Measurements from ENCODE around the gene LYSMD4.

Gene LYSMD4

GRCh38 chr15:99727330-99727729, 5.9 kb downstream of the LYSMD4 start:
- DNase-seq = no peak
- ChIA-PET CTCF (interaction anchor here (0.6 kb wide), 1 partner anchor 464 kb away, joined by 3 read pairs; no protein-coding TSS in a partner anchor), POLR2A (no interaction called here)
- Histone ChIP-seq H3K4me1 (ENCODE audit: control extremely low read depth in 1 of 4, control insufficient read depth in 4 of 4, insufficient read depth in 4 of 4, low read length in 3 of 4) (peaks cover 3 to 12% (median 4%) of the 10 kb centered on the region in 4 experiments), H3K9me3 (ENCODE audit: control extremely low read depth in 1 of 5, control insufficient read depth in 4 of 5, insufficient read depth in 2 of 5, low read depth in 1 of 5, low read length in 4 of 5) (peaks cover 0 to 11% (median 0%) of the 10 kb centered on the region in 5 experiments), H3K27me3 (replicated peaks in 2 of 5; ENCODE audit: control insufficient read depth in 4 of 5, insufficient read depth in 5 of 5, low read length in 4 of 5) (peaks cover 0 to under 1% (median 0%) of the 10 kb centered on the region in 5 experiments), H3K36me3 (ENCODE audit: control insufficient read depth in 4 of 4, insufficient read depth in 4 of 4, low read length in 3 of 4) (peaks cover 0 to 17% (median 5%) of the 10 kb centered on the region in 4 experiments), H3K4me3 (ENCODE audit: control insufficient read depth in 1 of 7, extremely low read depth in 1 of 7, insufficient read depth in 4 of 7, low read depth in 2 of 7, low read length in 6 of 7) (no peak overlapping the region), H3K27ac (ENCODE audit: insufficient read depth in 1 of 2, low read depth in 1 of 2, low read length in 2 of 2, poor library complexity in 1 of 2, severe bottlenecking in 2 of 2) (no peak overlapping the region)
- WGBS (ENCODE audit: insufficient coverage) = 83% methylated on average over 1 of the region's 1 CpG

GRCh38 chr15:99726333-99726732, 6.9 kb downstream of the LYSMD4 start:
- CTCF ChIA-PET = interaction anchor here (1.4 to 2.0 kb wide), 2 partner anchors 10 to 22 kb away, joined by 3 to 7 read pairs; no protein-coding TSS in a partner anchor
- POLR2A ChIA-PET = no interaction called here
- H3K4me1 ChIP-seq (ENCODE audit: control extremely low read depth in 1 of 4, control insufficient read depth in 4 of 4, insufficient read depth in 4 of 4, low read length in 3 of 4) = peaks cover 0 to 5% (median 1%) of the 10 kb centered on the region in 4 experiments
- no peak overlapping the region for H3K27ac ChIP-seq (ENCODE audit: insufficient read depth in 1 of 2, low read depth in 1 of 2, low read length in 2 of 2, poor library complexity in 1 of 2, severe bottlenecking in 2 of 2)
- no peak for DNase-seq
- H3K27me3 ChIP-seq (replicated peaks in 2 of 5; ENCODE audit: control insufficient read depth in 4 of 5, insufficient read depth in 5 of 5, low read length in 4 of 5) = no peaks in the 10 kb centered on the region
- peaks cover 0 to 17% (median 5%) of the 10 kb centered on the region in 4 experiments for H3K36me3 ChIP-seq (ENCODE audit: control insufficient read depth in 4 of 4, insufficient read depth in 4 of 4, low read length in 3 of 4)
- no peak overlapping the region for H3K4me3 ChIP-seq (ENCODE audit: control insufficient read depth in 1 of 7, extremely low read depth in 1 of 7, insufficient read depth in 4 of 7, low read depth in 2 of 7, low read length in 6 of 7)
- WGBS (ENCODE audit: insufficient coverage) = 84% methylated on average over 7 of the region's 7 CpGs
- peaks cover 0 to 11% (median 0%) of the 10 kb centered on the region in 5 experiments for H3K9me3 ChIP-seq (ENCODE audit: control extremely low read depth in 1 of 5, control insufficient read depth in 4 of 5, insufficient read depth in 2 of 5, low read depth in 1 of 5, low read length in 4 of 5)

GRCh38 chr15:99722406-99722805, 10.8 kb downstream of the LYSMD4 start:
- Histone ChIP-seq H3K9me3 (ENCODE audit: control extremely low read depth in 1 of 5, control insufficient read depth in 4 of 5, insufficient read depth in 2 of 5, low read depth in 1 of 5, low read length in 4 of 5) (peaks cover 0 to 11% (median 0%) of the 10 kb centered on the region in 5 experiments), H3K4me1 (ENCODE audit: control extremely low read depth in 1 of 4, control insufficient read depth in 4 of 4, insufficient read depth in 4 of 4, low read length in 3 of 4) (peaks cover 0 to 19% (median 4%) of the 10 kb centered on the region in 4 experiments), H3K27ac (ENCODE audit: insufficient read depth in 1 of 2, low read depth in 1 of 2, low read length in 2 of 2, poor library complexity in 1 of 2, severe bottlenecking in 2 of 2) (no peak overlapping the region), H3K36me3 (ENCODE audit: control insufficient read depth in 4 of 4, insufficient read depth in 4 of 4, low read length in 3 of 4) (peaks cover 0 to 8% (median 1%) of the 10 kb centered on the region in 4 experiments), H3K27me3 (replicated peaks in 2 of 5; ENCODE audit: control insufficient read depth in 4 of 5, insufficient read depth in 5 of 5, low read length in 4 of 5) (no peaks in the 10 kb centered on the region), H3K4me3 (ENCODE audit: control insufficient read depth in 1 of 7, extremely low read depth in 1 of 7, insufficient read depth in 4 of 7, low read depth in 2 of 7, low read length in 6 of 7) (no peak overlapping the region)
- CTCF ChIA-PET = interaction anchor here (0.8 to 1.0 kb wide), 2 partner anchors 435 to 450 kb away, joined by 3 read pairs; no protein-coding TSS in a partner anchor
- WGBS (ENCODE audit: insufficient coverage) = 100% methylated on average over 2 of the region's 3 CpGs
- DNase-seq = no peak
- POLR2A ChIA-PET = no interaction called here

GRCh38 chr15:99721896-99722295, 11.3 kb downstream of the LYSMD4 start:
- POLR2A ChIA-PET = no interaction called here
- peaks cover 0 to 8% (median 1%) of the 10 kb centered on the region in 4 experiments for H3K36me3 ChIP-seq (ENCODE audit: control insufficient read depth in 4 of 4, insufficient read depth in 4 of 4, low read length in 3 of 4)
- no peak overlapping the region for H3K4me3 ChIP-seq (ENCODE audit: control insufficient read depth in 1 of 7, extremely low read depth in 1 of 7, insufficient read depth in 4 of 7, low read depth in 2 of 7, low read length in 6 of 7)
- CTCF ChIA-PET = interaction anchor here (1.0 kb wide), 1 partner anchor 449 kb away, joined by 3 read pairs; no protein-coding TSS in a partner anchor
- H3K9me3 ChIP-seq (ENCODE audit: control extremely low read depth in 1 of 5, control insufficient read depth in 4 of 5, insufficient read depth in 2 of 5, low read depth in 1 of 5, low read length in 4 of 5) = peaks cover 0 to 11% (median 0%) of the 10 kb centered on the region in 5 experiments
- H3K4me1 ChIP-seq (ENCODE audit: control extremely low read depth in 1 of 4, control insufficient read depth in 4 of 4, insufficient read depth in 4 of 4, low read length in 3 of 4) = peaks cover 0 to 19% (median 4%) of the 10 kb centered on the region in 4 experiments
- H3K27ac ChIP-seq (ENCODE audit: insufficient read depth in 1 of 2, low read depth in 1 of 2, low read length in 2 of 2, poor library complexity in 1 of 2, severe bottlenecking in 2 of 2) = no peak overlapping the region
- DNase-seq = no peak
- no peaks in the 10 kb centered on the region for H3K27me3 ChIP-seq (replicated peaks in 2 of 5; ENCODE audit: control insufficient read depth in 4 of 5, insufficient read depth in 5 of 5, low read length in 4 of 5)
- WGBS (ENCODE audit: insufficient coverage) = 89% methylated on average over 3 of the region's 4 CpGs

- ChIA-PET CTCF (no interaction called here), POLR2A (no interaction called here)
These were observed 12.0 kb downstream of the LYSMD4 start for GRCh38 chr15:99721104-99721778.

GRCh38 chr15:99720533-99720932, 12.7 kb downstream of the LYSMD4 start:
- CTCF ChIA-PET = no interaction called here
- no peak for DNase-seq
- Histone ChIP-seq H3K36me3 (ENCODE audit: control insufficient read depth in 4 of 4, insufficient read depth in 4 of 4, low read length in 3 of 4) (peaks cover 3 to 11% (median 5%) of the 10 kb centered on the region in 4 experiments), H3K27ac (ENCODE audit: insufficient read depth in 1 of 2, low read depth in 1 of 2, low read length in 2 of 2, poor library complexity in 1 of 2, severe bottlenecking in 2 of 2) (no peak overlapping the region), H3K9me3 (ENCODE audit: control extremely low read depth in 1 of 5, control insufficient read depth in 4 of 5, insufficient read depth in 2 of 5, low read depth in 1 of 5, low read length in 4 of 5) (peaks cover 0 to 8% (median 0%) of the 10 kb centered on the region in 5 experiments), H3K4me3 (ENCODE audit: control insufficient read depth in 1 of 7, extremely low read depth in 1 of 7, insufficient read depth in 4 of 7, low read depth in 2 of 7, low read length in 6 of 7) (no peak overlapping the region), H3K27me3 (replicated peaks in 2 of 5; ENCODE audit: control insufficient read depth in 4 of 5, insufficient read depth in 5 of 5, low read length in 4 of 5) (no peaks in the 10 kb centered on the region), H3K4me1 (ENCODE audit: control extremely low read depth in 1 of 4, control insufficient read depth in 4 of 4, insufficient read depth in 4 of 4, low read length in 3 of 4) (peaks cover 0 to 19% (median 4%) of the 10 kb centered on the region in 4 experiments)
- WGBS (ENCODE audit: insufficient coverage) = 60% methylated on average over 7 of the region's 7 CpGs
- POLR2A ChIA-PET = no interaction called here

More at GRCh38 chr15:99721104-99721778, 12.0 kb downstream of the LYSMD4 start:
- Histone ChIP-seq H3K4me1 (ENCODE audit: control extremely low read depth in 1 of 4, control insufficient read depth in 4 of 4, insufficient read depth in 4 of 4, low read length in 3 of 4) (peaks cover 0 to 19% (median 4%) of the 10 kb centered on the region in 4 experiments), H3K4me3 (ENCODE audit: control insufficient read depth in 1 of 7, extremely low read depth in 1 of 7, insufficient read depth in 4 of 7, low read depth in 2 of 7, low read length in 6 of 7) (no peak overlapping the region), H3K9me3 (ENCODE audit: control extremely low read depth in 1 of 5, control insufficient read depth in 4 of 5, insufficient read depth in 2 of 5, low read depth in 1 of 5, low read length in 4 of 5) (peaks cover 0 to 11% (median 0%) of the 10 kb centered on the region in 5 experiments), H3K27ac (ENCODE audit: insufficient read depth in 1 of 2, low read depth in 1 of 2, low read length in 2 of 2, poor library complexity in 1 of 2, severe bottlenecking in 2 of 2) (no peak overlapping the region), H3K36me3 (ENCODE audit: control insufficient read depth in 4 of 4, insufficient read depth in 4 of 4, low read length in 3 of 4) (peaks cover 0 to 11% (median 4%) of the 10 kb centered on the region in 4 experiments), H3K27me3 (replicated peaks in 2 of 5; ENCODE audit: control insufficient read depth in 4 of 5, insufficient read depth in 5 of 5, low read length in 4 of 5) (no peaks in the 10 kb centered on the region)
- 92% methylated on average over 2 of the region's 3 CpGs for WGBS (ENCODE audit: insufficient coverage)
- DNase-seq = no peak

- Histone ChIP-seq H3K27me3 (replicated peaks in 2 of 5; ENCODE audit: control insufficient read depth in 4 of 5, insufficient read depth in 5 of 5, low read length in 4 of 5) (no peaks in the 10 kb centered on the region), H3K4me3 (ENCODE audit: control insufficient read depth in 1 of 7, extremely low read depth in 1 of 7, insufficient read depth in 4 of 7, low read depth in 2 of 7, low read length in 6 of 7) (no peak overlapping the region), H3K9me3 (ENCODE audit: control extremely low read depth in 1 of 5, control insufficient read depth in 4 of 5, insufficient read depth in 2 of 5, low read depth in 1 of 5, low read length in 4 of 5) (no peaks in the 10 kb centered on the region), H3K36me3 (ENCODE audit: control insufficient read depth in 4 of 4, insufficient read depth in 4 of 4, low read length in 3 of 4) (peaks cover 3 to 19% (median 6%) of the 10 kb centered on the region in 4 experiments), H3K27ac (ENCODE audit: insufficient read depth in 1 of 2, low read depth in 1 of 2, low read length in 2 of 2, poor library complexity in 1 of 2, severe bottlenecking in 2 of 2) (no peak overlapping the region), H3K4me1 (ENCODE audit: control extremely low read depth in 1 of 4, control insufficient read depth in 4 of 4, insufficient read depth in 4 of 4, low read length in 3 of 4) (peaks cover 0 to 19% (median 4%) of the 10 kb centered on the region in 4 experiments)
- peak; percentile 7 to 68 (median 55) for DNase-seq
- 100% methylated on average over 2 of the region's 5 CpGs for WGBS (ENCODE audit: insufficient coverage)
- ChIA-PET POLR2A (no interaction called here), CTCF (interaction anchor here (1.1 to 3.3 kb wide), 3 partner anchors 15 to 432 kb away, joined by 3 to 19 read pairs (median 4); no protein-coding TSS in a partner anchor)
These were observed 14.1 kb downstream of the LYSMD4 start for GRCh38 chr15:99719096-99719541.
